Mesothelial cell of epicardium (in vitro differentiated cells): ENCODE data around the gene ZFP82. TPM values are rescaled to one million over a fixed set of nuclear protein-coding genes. Genes with fewer than 3 reads are reported as not detected.

Experiments
- DNase-seq, 2 experiments: peaks; one replicate each; pipeline ENCODE4 v3.0.0; 2021; ENCODE audit warnings: low spot score in 2 of 2; ENCODE audit not compliant: unreplicated experiment in 2 of 2
- H3K27ac Mint-ChIP-seq: 2 replicates; pipeline ENCODE4 v1.8.0; 2021; ENCODE audit warnings: mixed read lengths
- H3K27me3 Mint-ChIP-seq: 2 replicates; pipeline ENCODE4 v1.8.0; 2021; ENCODE audit warnings: low read depth, mixed read lengths
- H3K36me3 Mint-ChIP-seq: 2 replicates; pipeline ENCODE4 v1.8.0; 2021; ENCODE audit warnings: mixed read lengths
- H3K4me1 Mint-ChIP-seq: 2 replicates; pipeline ENCODE4 v1.8.0; 2021; ENCODE audit warnings: mixed read lengths
- H3K4me3 Mint-ChIP-seq: 2 replicates; pipeline ENCODE4 v1.8.0; 2021; ENCODE audit warnings: mild to moderate bottlenecking, moderate library complexity, mixed read lengths
- H3K9me3 Mint-ChIP-seq: 2 replicates; pipeline ENCODE4 v1.8.0; 2021; ENCODE audit warnings: mixed read lengths
- CTCF ChIP-seq: fragments of 200-600 bp; sonication (generic); IDR thresholded peaks from one replicate; pipeline ENCODE4 v1.5.0; 2021; ENCODE audit warnings: antibody characterized with exemption; ENCODE audit not compliant: unreplicated experiment
- total RNA-seq: library from RNA; stranded (reverse); gene quantifications from 3 replicates; pipeline ENCODE4 v1.2.1, GENCODE V29; 2021

The ZFP82 gene
- total RNA-seq, 1 donor from 2014 or later, result 14.9 TPM

GRCh38 chr19:36436531-36436930 lies 18.1 kb upstream of the ZFP82 start:
- H3K4me1 Mint-ChIP-seq, result no peaks in the 10 kb centered on the region
- H3K36me3 Mint-ChIP-seq, result peaks cover 6% of the 10 kb centered on the region
- H3K27me3 Mint-ChIP-seq, result no peaks in the 10 kb centered on the region
- TF ChIP-seq CTCF, result no peak
- peaks cover 36% of the 10 kb centered on the region for H3K9me3 Mint-ChIP-seq
- H3K27ac Mint-ChIP-seq, result no peak overlapping the region
- DNase-seq, result no peak
- no peak overlapping the region for H3K4me3 Mint-ChIP-seq

GRCh38 chr19:36423925-36424324 lies 5.5 kb upstream of the ZFP82 start:
- H3K4me3 Mint-ChIP-seq, result no peak overlapping the region
- no peaks in the 10 kb centered on the region for H3K36me3 Mint-ChIP-seq
- H3K9me3 Mint-ChIP-seq, result peaks cover 22% of the 10 kb centered on the region
- H3K27ac Mint-ChIP-seq, result no peak overlapping the region
- no peak for DNase-seq
- H3K27me3 Mint-ChIP-seq, result no peaks in the 10 kb centered on the region
- no peak for TF ChIP-seq CTCF
- no peaks in the 10 kb centered on the region for H3K4me1 Mint-ChIP-seq

GRCh38 chr19:36421749-36422481 lies 3.5 kb upstream of the ZFP82 start:
- Mint-ChIP-seq H3K9me3 (peaks cover 19% of the 10 kb centered on the region), H3K4me3 (no peak overlapping the region), H3K27me3 (no peaks in the 10 kb centered on the region), H3K4me1 (peaks cover 14% of the 10 kb centered on the region), H3K27ac (no peak overlapping the region), H3K36me3 (peaks cover 3% of the 10 kb centered on the region)
- no peak for TF ChIP-seq CTCF
- DNase-seq, result no peak

- H3K27ac Mint-ChIP-seq, result no peak overlapping the region
- no peak for DNase-seq
- no peak overlapping the region for H3K4me3 Mint-ChIP-seq
- H3K4me1 Mint-ChIP-seq, result peaks cover 16% of the 10 kb centered on the region
- H3K9me3 Mint-ChIP-seq, result peaks cover 16% of the 10 kb centered on the region
- H3K36me3 Mint-ChIP-seq, result peaks cover 5% of the 10 kb centered on the region
- H3K27me3 Mint-ChIP-seq, result no peaks in the 10 kb centered on the region
- no peak for TF ChIP-seq CTCF
Observed at GRCh38 chr19:36420961-36421748, 2.7 kb upstream of the ZFP82 start.

GRCh38 chr19:36417752-36418286 lies 625 bp downstream of the ZFP82 start:
- Mint-ChIP-seq H3K36me3 (peaks cover 24% of the 10 kb centered on the region), H3K27me3 (no peaks in the 10 kb centered on the region), H3K27ac (peak overlapping the region; percentile 98), H3K9me3 (peaks cover 9% of the 10 kb centered on the region), H3K4me3 (peak overlapping the region; percentile 93), H3K4me1 (peaks cover 20% of the 10 kb centered on the region)
- DNase-seq, result no peak
- TF ChIP-seq CTCF, result no peak
